Neuronal stem cell (in vitro differentiated cells): Measurements from ENCODE around the gene NAP1L5.

Experiments
- DNase-seq: peaks from one replicate; pipeline ENCODE4 v3.0.0-alpha.2; 2013; ENCODE audit warnings: low spot score
- H2AFZ ChIP-seq: one replicate; pipeline ENCODE4 v1.6.1; 2013; ENCODE audit warnings: mild to moderate bottlenecking, low read length, inconsistent platforms
- H2AK5ac ChIP-seq: 2 replicates; pipeline ENCODE4 v1.6.1; 2013; ENCODE audit warnings: low read depth, mild to moderate bottlenecking, inconsistent platforms, low read length, moderate library complexity, mixed read lengths
- H2BK120ac ChIP-seq: 2 replicates; pipeline ENCODE4 v1.6.1; 2013; ENCODE audit warnings: low read depth, mild to moderate bottlenecking, inconsistent platforms, low read length, moderate library complexity, mixed read lengths
- H2BK12ac ChIP-seq: one replicate; pipeline ENCODE4 v1.6.1; 2013; ENCODE audit warnings: low read length, inconsistent platforms
- H2BK15ac ChIP-seq: 2 replicates; pipeline ENCODE4 v1.6.1; 2013; ENCODE audit warnings: mild to moderate bottlenecking, low read length, inconsistent platforms, mixed read lengths
- H2BK5ac ChIP-seq: one replicate; pipeline ENCODE4 v1.6.1; 2013; ENCODE audit warnings: inconsistent platforms, mild to moderate bottlenecking, low read length, moderate library complexity
- H3K14ac ChIP-seq: one replicate; pipeline ENCODE4 v1.6.1; 2013; ENCODE audit warnings: low read length, inconsistent platforms
- H3K18ac ChIP-seq: 2 replicates; pipeline ENCODE4 v1.6.1; 2013; ENCODE audit warnings: low read length, inconsistent platforms
- H3K23ac ChIP-seq: 2 replicates; pipeline ENCODE4 v1.6.1; 2013; ENCODE audit warnings: low read depth, mild to moderate bottlenecking, mixed read lengths, low read length, inconsistent platforms; ENCODE audit not compliant: poor library complexity
- H3K27ac ChIP-seq: replicated peaks from 3 replicates; pipeline ENCODE4 v1.5.1; 2013; ENCODE audit warnings: low read length, inconsistent platforms
- H3K27me3 ChIP-seq, 3 experiments: 2 replicates each; pipeline ENCODE4 v1.6.1; 2013; ENCODE audit warnings: low read length in 3 of 3, mild to moderate bottlenecking in 2 of 3, inconsistent platforms in 1 of 3, low read depth in 1 of 3, mixed read lengths in 1 of 3, moderate library complexity in 1 of 3; ENCODE audit not compliant: control insufficient read depth in 3 of 3, insufficient read depth in 3 of 3
- H3K36me3 ChIP-seq, 2 donors: replicated peaks in 1 of 2; 2 replicates each; pipeline ENCODE4 v1.6.1; 2013; ENCODE audit warnings: low read length in 2 of 2; ENCODE audit not compliant: control insufficient read depth in 2 of 2, insufficient read depth in 2 of 2
- H3K4ac ChIP-seq: 2 replicates; pipeline ENCODE4 v1.6.1; 2013; ENCODE audit warnings: inconsistent platforms, mild to moderate bottlenecking, low read length, moderate library complexity
- H3K4me1 ChIP-seq, 2 donors: 1 replicate in 1 of 2; 2 replicates in 1 of 2; pipeline ENCODE4 v1.6.1; 2013; ENCODE audit warnings: low read length in 2 of 2, low read depth in 1 of 2; ENCODE audit not compliant: control insufficient read depth in 2 of 2, insufficient read depth in 1 of 2
- H3K4me2 ChIP-seq: one replicate; pipeline ENCODE4 v1.6.1; 2013; ENCODE audit warnings: mild to moderate bottlenecking, low read length, inconsistent platforms; ENCODE audit not compliant: insufficient read depth, poor library complexity, severe bottlenecking
- H3K4me3 ChIP-seq, 2 donors: 2 replicates each; pipeline ENCODE4 v1.5.1; 2013; ENCODE audit warnings: low read length in 2 of 2, mild to moderate bottlenecking in 2 of 2, inconsistent platforms in 1 of 2, moderate library complexity in 1 of 2
- H3K79me1 ChIP-seq: one replicate; pipeline ENCODE4 v1.6.1; 2013; ENCODE audit warnings: low read depth, mild to moderate bottlenecking, inconsistent platforms, low read length, moderate library complexity
- H3K9ac ChIP-seq: one replicate; pipeline ENCODE4 v1.6.1; 2013; ENCODE audit warnings: mild to moderate bottlenecking, low read depth, low read length, inconsistent platforms; ENCODE audit not compliant: poor library complexity
- H3K9me3 ChIP-seq, 2 donors: replicated peaks in 1 of 2; 2 replicates each; pipeline versions ENCODE3 to v1.6.1; 2013; ENCODE audit warnings: low read length in 2 of 2, mild to moderate bottlenecking in 2 of 2, inconsistent platforms in 1 of 2, low read depth in 1 of 2, mixed read lengths in 1 of 2, moderate library complexity in 1 of 2; ENCODE audit not compliant: control insufficient read depth in 2 of 2, insufficient read depth in 1 of 2
- H4K8ac ChIP-seq: one replicate; pipeline ENCODE4 v1.6.1; 2013; ENCODE audit warnings: low read depth, mild to moderate bottlenecking, inconsistent platforms, low read length, moderate library complexity
- H4K91ac ChIP-seq: one replicate; pipeline ENCODE4 v1.6.1; 2013; ENCODE audit warnings: low read length, low read depth, mild to moderate bottlenecking, inconsistent platforms; ENCODE audit not compliant: poor library complexity
- WGBS, 2 donors: extraction: QIAGEN DNeasy Blood & Tissue Kit; methylation state at CpG; one replicate each; pipeline ENCODE4 v1.1.7; 2013; ENCODE audit warnings: missing lambda C conversion rate in 2 of 2, mixed read lengths in 1 of 2; ENCODE audit not compliant: insufficient read length in 2 of 2, insufficient replicate concordance in 1 of 2; ENCODE audit errors: extremely low coverage in 2 of 2; 5-methylcytosine and 5-hydroxymethylcytosine counted together

NAP1L5 gene

DNA sequence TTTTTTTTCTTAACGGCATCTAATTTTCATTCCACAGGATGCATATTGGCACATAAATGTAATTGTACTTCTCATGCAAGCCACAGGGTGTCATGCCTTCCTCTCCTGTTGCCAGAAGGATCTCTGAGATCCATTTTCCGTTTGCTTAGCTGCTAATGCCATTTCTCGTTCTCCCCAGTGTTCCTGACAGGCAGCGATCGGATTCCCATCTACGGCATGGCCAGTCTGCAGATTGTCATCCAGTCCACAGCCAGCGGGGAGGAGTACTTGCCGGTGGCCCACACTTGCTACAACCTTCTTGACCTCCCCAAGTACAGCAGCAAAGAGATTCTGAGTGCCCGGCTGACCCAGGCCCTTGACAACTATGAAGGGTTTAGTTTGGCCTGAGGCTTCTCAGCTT lies 8.9 kb upstream of the NAP1L5 start:
- Histone ChIP-seq H3K9me3 (no peaks in the 10 kb centered on the region), H3K4ac (no peak overlapping the region), H3K18ac (no peak overlapping the region), H3K4me1 (no peaks in the 10 kb centered on the region), H3K23ac (no peak overlapping the region), H2BK120ac (no peak overlapping the region), H3K27ac (no peak overlapping the region), H3K4me2 (no peak overlapping the region), H4K91ac (no peak overlapping the region), H3K14ac (no peak overlapping the region), H4K8ac (no peak overlapping the region), H3K4me3 (no peak overlapping the region), H3K36me3 (no peaks in the 10 kb centered on the region), H2BK12ac (no peak overlapping the region), H2AK5ac (no peak overlapping the region), H3K9ac (no peak overlapping the region), H2BK15ac (no peak overlapping the region), H3K27me3 (no peaks in the 10 kb centered on the region), H3K79me1 (no peaks in the 10 kb centered on the region), H2AFZ (peak overlapping the region; percentile 62), H2BK5ac (no peak overlapping the region)
- DNase-seq, result no peak
- WGBS, 2 donors, result no CpG with 5 or more reads among the region's 9 CpGs

GRCh38 chr4:88705805-88706492 lies 8.3 kb upstream of the NAP1L5 start:
- Histone ChIP-seq H3K14ac (no peak overlapping the region), H2BK5ac (no peak overlapping the region), H2BK120ac (no peak overlapping the region), H3K9ac (no peak overlapping the region), H3K4me2 (no peak overlapping the region), H2BK15ac (no peak overlapping the region), H3K4me1 (no peaks in the 10 kb centered on the region), H3K27me3 (no peaks in the 10 kb centered on the region), H3K9me3 (no peaks in the 10 kb centered on the region), H3K4me3 (no peak overlapping the region), H2AFZ (no peak overlapping the region), H3K79me1 (no peaks in the 10 kb centered on the region), H2BK12ac (no peak overlapping the region), H3K23ac (no peak overlapping the region), H2AK5ac (no peak overlapping the region), H3K36me3 (no peaks in the 10 kb centered on the region), H3K27ac (no peak overlapping the region), H3K18ac (no peak overlapping the region), H3K4ac (no peak overlapping the region), H4K91ac (no peak overlapping the region), H4K8ac (no peak overlapping the region)
- WGBS, 2 donors, result no CpG with 5 or more reads among the region's 3 CpGs
- DNase-seq, result no peak

GRCh38 chr4:88705223-88705622 lies 7.6 kb upstream of the NAP1L5 start:
- Histone ChIP-seq H3K36me3 (no peaks in the 10 kb centered on the region), H2AFZ (no peak overlapping the region), H3K27ac (no peak overlapping the region), H3K23ac (no peak overlapping the region), H3K9ac (no peak overlapping the region), H3K79me1 (no peaks in the 10 kb centered on the region), H3K4me1 (no peaks in the 10 kb centered on the region), H3K4me3 (no peak overlapping the region), H4K8ac (no peak overlapping the region), H2BK120ac (no peak overlapping the region), H3K27me3 (no peaks in the 10 kb centered on the region), H4K91ac (no peak overlapping the region), H3K4ac (no peak overlapping the region), H2BK5ac (no peak overlapping the region), H2AK5ac (no peak overlapping the region), H2BK12ac (no peak overlapping the region), H3K18ac (no peak overlapping the region), H3K9me3 (no peaks in the 10 kb centered on the region), H3K14ac (no peak overlapping the region), H2BK15ac (no peak overlapping the region), H3K4me2 (no peak overlapping the region)
- DNase-seq, result no peak

- no peak overlapping the region for H2AK5ac ChIP-seq
- H3K9ac ChIP-seq, result no peak overlapping the region
- no peak overlapping the region for H3K23ac ChIP-seq
- H4K8ac ChIP-seq, result no peak overlapping the region
- no peak overlapping the region for H2BK120ac ChIP-seq
- H3K18ac ChIP-seq, result no peak overlapping the region
- H2BK12ac ChIP-seq, result no peak overlapping the region
- no peaks in the 10 kb centered on the region for H3K9me3 ChIP-seq
- H3K27me3 ChIP-seq, result no peaks in the 10 kb centered on the region
- H3K4ac ChIP-seq, result no peak overlapping the region
- H3K4me2 ChIP-seq, result no peak overlapping the region
- no peak overlapping the region for H3K14ac ChIP-seq
- H3K36me3 ChIP-seq, result no peaks in the 10 kb centered on the region
- no peaks in the 10 kb centered on the region for H3K79me1 ChIP-seq
- DNase-seq, result no peak
- no CpG with 5 or more reads among the region's 2 CpGs for WGBS, 2 donors
- H2BK5ac ChIP-seq, result no peak overlapping the region
- no peak overlapping the region for H3K4me3 ChIP-seq
- no peak overlapping the region for H2BK15ac ChIP-seq
- H3K27ac ChIP-seq, result no peak overlapping the region
- no peak overlapping the region for H4K91ac ChIP-seq
- no peak overlapping the region for H2AFZ ChIP-seq
- H3K4me1 ChIP-seq, result no peaks in the 10 kb centered on the region
These were observed 5.2 kb upstream of the NAP1L5 start for GRCh38 chr4:88702782-88703181.
